Choroid plexus epithelial cell (primary cell): Measurements from ENCODE around the gene PANK1.

Experiments used
- DNase-seq: peaks from one replicate; pipeline ENCODE4 v3.0.0-alpha.2; 2010; ENCODE audit warnings: low read depth
- H3K4me3 ChIP-seq: 2 replicates; pipeline ENCODE4 v1.5.1; 2011; ENCODE audit warnings: low read depth, mild to moderate bottlenecking, control low read depth, low read length, moderate library complexity
- TF ChIP-seq, protein P1 (sequence below): conservative IDR thresholded peaks from 2 replicates; pipeline ENCODE4 v1.5.1; 2011; ENCODE audit warnings: low read depth, mild to moderate bottlenecking, control low read depth, inconsistent platforms, low read length, moderate library complexity

Gene PANK1

DNA sequence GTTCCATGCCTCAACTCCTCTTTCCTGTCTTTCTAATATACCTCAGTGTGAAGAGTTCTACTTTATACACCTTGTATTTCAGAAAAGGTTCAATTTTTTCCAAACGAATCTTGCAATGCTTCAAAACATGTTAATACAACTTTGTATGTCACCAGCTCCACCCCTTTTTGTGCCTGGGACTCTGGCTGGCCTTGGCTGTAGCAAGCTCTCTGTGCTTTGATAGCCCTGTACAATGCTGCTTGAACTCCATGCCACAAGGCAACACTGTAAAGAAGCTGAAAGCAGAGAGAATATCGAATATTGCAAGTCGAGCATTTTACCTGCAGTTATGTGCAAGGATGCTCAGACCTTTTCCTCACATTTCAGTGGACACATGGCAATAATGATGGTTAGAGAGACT is 52.5 kb downstream of the PANK1 start:
- DNase-seq, result no peak
- no peak overlapping the region for H3K4me3 ChIP-seq
- TF ChIP-seq, protein P1, sequence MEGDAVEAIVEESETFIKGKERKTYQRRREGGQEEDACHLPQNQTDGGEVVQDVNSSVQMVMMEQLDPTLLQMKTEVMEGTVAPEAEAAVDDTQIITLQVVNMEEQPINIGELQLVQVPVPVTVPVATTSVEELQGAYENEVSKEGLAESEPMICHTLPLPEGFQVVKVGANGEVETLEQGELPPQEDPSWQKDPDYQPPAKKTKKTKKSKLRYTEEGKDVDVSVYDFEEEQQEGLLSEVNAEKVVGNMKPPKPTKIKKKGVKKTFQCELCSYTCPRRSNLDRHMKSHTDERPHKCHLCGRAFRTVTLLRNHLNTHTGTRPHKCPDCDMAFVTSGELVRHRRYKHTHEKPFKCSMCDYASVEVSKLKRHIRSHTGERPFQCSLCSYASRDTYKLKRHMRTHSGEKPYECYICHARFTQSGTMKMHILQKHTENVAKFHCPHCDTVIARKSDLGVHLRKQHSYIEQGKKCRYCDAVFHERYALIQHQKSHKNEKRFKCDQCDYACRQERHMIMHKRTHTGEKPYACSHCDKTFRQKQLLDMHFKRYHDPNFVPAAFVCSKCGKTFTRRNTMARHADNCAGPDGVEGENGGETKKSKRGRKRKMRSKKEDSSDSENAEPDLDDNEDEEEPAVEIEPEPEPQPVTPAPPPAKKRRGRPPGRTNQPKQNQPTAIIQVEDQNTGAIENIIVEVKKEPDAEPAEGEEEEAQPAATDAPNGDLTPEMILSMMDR, result no peak

DNA sequence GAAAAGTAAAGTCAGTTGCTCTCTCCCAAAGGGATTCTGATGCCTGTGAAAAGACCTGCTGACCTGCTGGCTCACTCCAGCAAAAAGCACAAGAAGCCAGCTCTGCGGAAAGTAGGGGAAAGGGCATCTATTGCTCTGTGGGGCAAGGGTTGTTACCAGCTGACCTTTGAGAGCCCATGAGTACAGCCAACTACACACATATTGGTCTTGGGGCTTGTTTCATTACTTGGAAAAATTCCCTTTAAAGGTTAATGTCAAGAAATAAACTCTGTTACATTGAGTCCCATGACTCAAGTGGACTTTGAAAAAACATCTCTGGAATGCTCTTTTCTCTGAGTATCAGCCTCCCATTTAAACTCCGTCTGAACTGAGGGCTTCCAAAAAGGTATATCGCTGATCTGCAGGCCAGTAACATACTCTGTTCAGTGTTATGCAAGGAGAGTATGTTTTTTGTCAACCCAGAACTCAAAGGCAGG is 53.2 kb downstream of the PANK1 start:
- no peak overlapping the region for H3K4me3 ChIP-seq
- TF ChIP-seq, protein P1, result no peak
- peak; percentile 90 for DNase-seq

DNA sequence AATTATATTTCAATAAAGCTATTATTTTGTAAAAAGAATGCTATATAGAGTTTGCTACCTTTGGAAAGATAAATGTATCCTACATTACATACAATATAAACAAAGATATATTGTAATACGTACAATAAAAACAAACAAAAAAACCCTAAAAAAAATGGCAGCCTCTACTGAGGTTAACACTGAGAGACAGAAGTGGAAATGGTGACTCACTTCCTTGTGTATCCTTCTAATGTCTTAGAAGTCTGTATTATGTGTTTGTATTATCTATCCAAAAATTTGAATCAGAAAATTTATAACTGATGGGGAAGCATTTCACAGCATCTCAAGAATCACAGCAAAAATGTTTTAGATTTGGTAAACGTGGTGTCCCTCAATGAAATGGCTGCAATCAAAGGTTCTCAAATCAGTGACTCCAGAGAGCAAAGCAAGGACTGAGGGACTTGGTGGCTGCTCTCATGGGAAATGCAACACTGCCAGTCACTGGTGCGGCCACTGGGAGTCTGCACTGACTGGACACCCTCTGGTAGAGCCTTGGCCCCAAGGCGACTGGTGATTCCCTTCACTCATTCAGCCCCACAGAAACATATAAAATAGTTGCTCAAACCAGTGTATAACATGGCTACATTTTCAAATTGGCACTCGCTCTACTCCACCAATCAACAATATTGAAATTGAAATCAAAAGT is 53.8 kb downstream of the PANK1 start:
- DNase-seq, result peak; percentile 60
- H3K4me3 ChIP-seq, result no peak overlapping the region
- TF ChIP-seq, protein P1, result no peak

DNA sequence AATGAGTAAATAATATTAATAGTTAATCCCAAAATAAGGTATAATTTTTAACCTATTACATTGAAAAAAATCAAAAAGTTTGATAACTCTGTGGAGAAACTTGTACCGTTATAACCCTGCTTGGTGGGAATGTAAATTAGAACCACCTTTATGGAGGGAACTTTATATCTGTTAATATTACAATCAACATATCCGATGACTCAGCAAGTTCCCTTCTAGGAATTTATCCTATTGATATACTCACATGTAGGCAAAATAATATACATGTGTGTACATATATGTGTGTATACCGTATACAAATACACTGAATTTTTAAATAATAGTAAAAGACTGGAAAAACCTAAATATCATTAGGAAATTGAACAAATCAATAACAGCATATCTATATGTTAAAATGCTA is 54.7 kb downstream of the PANK1 start:
- DNase-seq, result no peak
- TF ChIP-seq, protein P1, result no peak

DNA sequence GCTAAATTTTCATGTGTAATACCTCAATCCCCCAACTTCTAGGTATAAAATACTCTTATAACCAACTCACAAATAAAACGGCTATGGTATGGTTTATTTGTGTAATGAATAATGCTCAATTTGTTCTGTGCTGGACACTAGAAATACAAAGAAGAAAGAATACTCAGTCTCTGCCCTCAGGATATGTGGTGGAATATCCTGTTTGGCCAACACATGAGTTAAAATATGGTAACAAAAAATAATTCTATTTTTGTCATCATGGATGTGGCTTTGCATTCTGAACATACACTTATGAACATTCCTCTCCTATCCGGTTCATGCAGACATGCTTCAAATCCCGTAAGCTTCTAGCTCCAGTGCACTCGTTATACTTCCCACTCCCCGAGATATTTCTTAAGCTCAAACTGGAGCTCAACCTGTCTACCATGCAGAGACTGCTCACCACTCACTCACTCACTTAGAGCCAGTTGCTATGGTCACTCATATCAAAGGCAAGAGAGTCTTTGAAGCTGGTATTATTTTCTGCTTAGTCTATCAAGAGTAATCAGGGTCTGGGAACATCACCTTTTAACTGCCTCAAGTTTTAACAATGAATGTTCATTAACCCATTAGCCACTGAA is 55.8 kb downstream of the PANK1 start:
- TF ChIP-seq, protein P1, result no peak
- DNase-seq, result no peak
- H3K4me3 ChIP-seq, result no peak overlapping the region

More for the DNA sequence above, 54.7 kb downstream of the PANK1 start:
- H3K4me3 ChIP-seq, result no peak overlapping the region

DNA sequence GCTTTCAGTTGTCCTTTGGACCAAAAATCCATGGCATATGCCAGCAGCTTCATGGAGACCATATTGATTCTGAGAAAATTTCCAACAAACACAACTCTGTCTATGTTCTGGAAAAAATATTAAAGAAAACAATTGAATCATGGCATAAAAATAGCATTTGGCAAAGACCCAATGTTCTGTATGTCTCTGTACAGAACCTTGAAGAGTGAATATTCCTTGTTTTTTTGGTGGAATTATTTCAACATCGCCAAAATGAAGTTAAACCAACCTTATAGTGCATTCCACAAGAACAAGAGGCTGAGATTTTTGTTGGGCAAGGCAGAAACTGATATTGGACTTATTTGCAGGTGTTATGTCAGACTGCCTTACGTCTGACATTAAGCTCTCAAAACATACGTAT is 56.4 kb downstream of the PANK1 start:
- TF ChIP-seq, protein P1, result no peak
- DNase-seq, result peak; percentile 83

DNA sequence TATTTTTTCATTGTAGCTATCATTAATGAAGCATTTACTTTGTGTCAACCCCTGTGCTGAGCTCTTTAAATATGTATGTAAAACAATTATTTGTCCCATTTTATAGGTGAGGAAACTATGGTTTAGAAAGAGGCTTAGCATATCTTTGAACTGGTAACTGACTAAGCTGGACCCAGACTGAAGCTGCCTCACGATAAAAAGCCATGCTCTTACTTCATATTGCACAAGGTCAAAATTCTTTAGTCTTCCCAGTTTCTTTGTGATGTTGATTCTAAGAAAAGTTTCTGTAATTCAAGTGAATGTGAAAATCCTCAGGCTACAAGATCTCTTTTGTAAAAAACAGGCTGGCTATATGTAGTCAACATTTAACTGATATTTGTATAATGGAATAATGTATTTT is 63.0 kb downstream of the PANK1 start:
- no peak overlapping the region for H3K4me3 ChIP-seq
- TF ChIP-seq, protein P1, result no peak
- peak; percentile 37 for DNase-seq

More for the DNA sequence above, 56.4 kb downstream of the PANK1 start:
- H3K4me3 ChIP-seq, result no peak overlapping the region
